HFFc6 (cell line): Measurements from ENCODE around the gene VWF. TPM values are rescaled to one million over a fixed set of nuclear protein-coding genes. Genes with fewer than 3 reads are reported as not detected.

Experiments used
- DNase-seq: peaks from one replicate; pipeline ENCODE4 v3.0.0-alpha.2; 2018
- H3K27ac Mint-ChIP-seq: 2 replicates; pipeline ENCODE4 v1.8.0; 2020; ENCODE audit warnings: mild to moderate bottlenecking, mixed read lengths
- H3K27me3 Mint-ChIP-seq: 2 replicates; pipeline ENCODE4 v1.8.0; 2021; ENCODE audit warnings: mild to moderate bottlenecking, moderate library complexity, mixed read lengths; ENCODE audit not compliant: insufficient read depth
- H3K36me3 Mint-ChIP-seq: 2 replicates; pipeline ENCODE4 v1.8.0; 2021; ENCODE audit warnings: low read depth, mixed read lengths
- H3K4me1 Mint-ChIP-seq: 2 replicates; pipeline ENCODE4 v1.8.0; 2020; ENCODE audit warnings: low read depth, mixed read lengths
- H3K4me3 Mint-ChIP-seq: 2 replicates; pipeline ENCODE4 v1.8.0; 2020; ENCODE audit warnings: mild to moderate bottlenecking, moderate library complexity, mixed read lengths
- H3K9me3 Mint-ChIP-seq: 2 replicates; pipeline ENCODE4 v1.8.0; 2020; ENCODE audit warnings: mild to moderate bottlenecking, mixed read lengths
- total RNA-seq, 6 experiments: library from RNA; stranded (reverse); fragmentation: NEBNext Ultra II Directional; extraction: Animal tissue kit (Norgen Biotek cat#: 25700); gene quantifications; 2 replicates in 1 of 6; 3 replicates in 5 of 6; pipeline ENCODE4 v1.2.3, GENCODE V29; 2021
- TF ChIP-seq, protein P1 (sequence below): fragments of 200-600 bp; sonication (generic); IDR thresholded peaks from 2 replicates; pipeline ENCODE4 v1.5.0; 2021; ENCODE audit warnings: antibody characterized with exemption, mild to moderate bottlenecking

The VWF gene
- total RNA-seq, 6 experiments from 2014 or later: 0.02 to 0.25 (median 0.10) TPM

- no peaks in the 10 kb centered on the region for H3K36me3 Mint-ChIP-seq
- peaks cover 14% of the 10 kb centered on the region for H3K27me3 Mint-ChIP-seq
- H3K27ac Mint-ChIP-seq: no peak overlapping the region
- H3K9me3 Mint-ChIP-seq: no peaks in the 10 kb centered on the region
- no peaks in the 10 kb centered on the region for H3K4me1 Mint-ChIP-seq
- no peak for DNase-seq
- TF ChIP-seq, protein P1, sequence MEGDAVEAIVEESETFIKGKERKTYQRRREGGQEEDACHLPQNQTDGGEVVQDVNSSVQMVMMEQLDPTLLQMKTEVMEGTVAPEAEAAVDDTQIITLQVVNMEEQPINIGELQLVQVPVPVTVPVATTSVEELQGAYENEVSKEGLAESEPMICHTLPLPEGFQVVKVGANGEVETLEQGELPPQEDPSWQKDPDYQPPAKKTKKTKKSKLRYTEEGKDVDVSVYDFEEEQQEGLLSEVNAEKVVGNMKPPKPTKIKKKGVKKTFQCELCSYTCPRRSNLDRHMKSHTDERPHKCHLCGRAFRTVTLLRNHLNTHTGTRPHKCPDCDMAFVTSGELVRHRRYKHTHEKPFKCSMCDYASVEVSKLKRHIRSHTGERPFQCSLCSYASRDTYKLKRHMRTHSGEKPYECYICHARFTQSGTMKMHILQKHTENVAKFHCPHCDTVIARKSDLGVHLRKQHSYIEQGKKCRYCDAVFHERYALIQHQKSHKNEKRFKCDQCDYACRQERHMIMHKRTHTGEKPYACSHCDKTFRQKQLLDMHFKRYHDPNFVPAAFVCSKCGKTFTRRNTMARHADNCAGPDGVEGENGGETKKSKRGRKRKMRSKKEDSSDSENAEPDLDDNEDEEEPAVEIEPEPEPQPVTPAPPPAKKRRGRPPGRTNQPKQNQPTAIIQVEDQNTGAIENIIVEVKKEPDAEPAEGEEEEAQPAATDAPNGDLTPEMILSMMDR: no peak
- no peak overlapping the region for H3K4me3 Mint-ChIP-seq
Measured at GRCh38 chr12:5905757-5906156, 218.7 kb downstream of the VWF start.

- H3K36me3 Mint-ChIP-seq: no peaks in the 10 kb centered on the region
- no peak overlapping the region for H3K27ac Mint-ChIP-seq
- TF ChIP-seq, protein P1: no peak
- no peaks in the 10 kb centered on the region for H3K9me3 Mint-ChIP-seq
- H3K27me3 Mint-ChIP-seq: peaks cover 16% of the 10 kb centered on the region
- H3K4me3 Mint-ChIP-seq: no peak overlapping the region
- DNase-seq: no peak
- no peaks in the 10 kb centered on the region for H3K4me1 Mint-ChIP-seq
Measured at GRCh38 chr12:5904969-5905368, 219.5 kb downstream of the VWF start.

- Mint-ChIP-seq H3K27ac (no peak overlapping the region), H3K9me3 (no peaks in the 10 kb centered on the region), H3K36me3 (no peaks in the 10 kb centered on the region), H3K4me3 (no peak overlapping the region), H3K4me1 (no peaks in the 10 kb centered on the region), H3K27me3 (peaks cover 16% of the 10 kb centered on the region)
- DNase-seq: no peak
- TF ChIP-seq, protein P1: no peak
Measured at GRCh38 chr12:5904441-5904840, 220.0 kb downstream of the VWF start.

GRCh38 chr12:5902736-5903135 is 221.7 kb downstream of the VWF start:
- TF ChIP-seq, protein P1: no peak
- H3K36me3 Mint-ChIP-seq: no peaks in the 10 kb centered on the region
- H3K27ac Mint-ChIP-seq: no peak overlapping the region
- H3K4me3 Mint-ChIP-seq: no peak overlapping the region
- no peaks in the 10 kb centered on the region for H3K4me1 Mint-ChIP-seq
- H3K9me3 Mint-ChIP-seq: no peaks in the 10 kb centered on the region
- peaks cover 18% of the 10 kb centered on the region for H3K27me3 Mint-ChIP-seq
- DNase-seq: no peak

DNA sequence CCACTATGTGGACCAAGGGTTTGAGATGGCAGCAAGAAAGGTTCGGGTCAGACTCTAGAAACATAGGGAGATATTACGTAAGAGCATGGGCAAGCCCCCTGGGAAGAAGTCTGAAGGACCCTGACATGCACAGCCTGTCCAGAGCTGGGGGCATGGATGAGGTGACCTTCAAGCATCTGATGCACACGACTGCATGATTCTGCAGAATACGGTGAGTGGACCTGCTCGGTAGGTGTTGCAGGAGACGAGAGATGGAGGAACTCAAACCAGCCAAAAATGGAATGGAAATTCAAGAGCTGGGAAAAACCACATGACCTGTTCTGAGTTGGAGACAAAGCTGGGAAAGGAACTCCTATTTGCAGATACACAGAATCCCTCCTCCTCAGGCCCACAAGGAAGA is 223.1 kb downstream of the VWF start:
- Mint-ChIP-seq H3K27ac (no peak overlapping the region), H3K4me3 (no peak overlapping the region), H3K4me1 (no peaks in the 10 kb centered on the region), H3K9me3 (no peaks in the 10 kb centered on the region), H3K27me3 (peaks cover 14% of the 10 kb centered on the region), H3K36me3 (no peaks in the 10 kb centered on the region)
- DNase-seq: no peak
- TF ChIP-seq, protein P1: no peak
